ENCODE data around the gene KRTAP4-3.

DNA sequence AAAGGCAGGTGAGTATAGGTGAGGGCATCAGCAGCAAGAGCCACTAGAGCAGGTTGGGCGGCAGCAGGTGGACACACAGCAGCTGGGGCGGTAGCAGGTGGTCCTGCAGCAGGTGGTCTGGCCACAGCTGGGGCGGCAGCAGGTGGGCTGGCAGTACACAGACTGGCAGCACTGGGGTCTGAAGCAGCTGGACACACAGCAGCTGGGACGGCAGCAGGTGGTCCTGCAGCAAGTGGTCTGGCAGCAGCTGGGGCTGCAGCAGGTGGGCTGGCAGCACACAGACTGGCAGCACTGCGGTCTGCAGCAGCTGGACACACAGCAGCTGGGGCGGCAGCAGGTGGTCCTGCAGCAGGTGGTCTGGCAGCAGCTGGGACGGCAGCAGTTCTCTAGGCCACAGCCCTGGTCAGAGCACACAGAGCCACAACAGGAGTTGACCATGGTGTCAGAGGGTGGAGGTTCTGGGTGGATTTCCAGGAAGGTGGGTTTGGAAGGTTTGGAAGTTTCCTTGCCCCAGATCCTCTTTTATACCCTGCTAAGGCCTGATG lies 9.8 kb upstream of the KRTAP4-3 start, which contains the start of gene KRTAP4-2:
- TF ChIP-seq, protein P1, sequence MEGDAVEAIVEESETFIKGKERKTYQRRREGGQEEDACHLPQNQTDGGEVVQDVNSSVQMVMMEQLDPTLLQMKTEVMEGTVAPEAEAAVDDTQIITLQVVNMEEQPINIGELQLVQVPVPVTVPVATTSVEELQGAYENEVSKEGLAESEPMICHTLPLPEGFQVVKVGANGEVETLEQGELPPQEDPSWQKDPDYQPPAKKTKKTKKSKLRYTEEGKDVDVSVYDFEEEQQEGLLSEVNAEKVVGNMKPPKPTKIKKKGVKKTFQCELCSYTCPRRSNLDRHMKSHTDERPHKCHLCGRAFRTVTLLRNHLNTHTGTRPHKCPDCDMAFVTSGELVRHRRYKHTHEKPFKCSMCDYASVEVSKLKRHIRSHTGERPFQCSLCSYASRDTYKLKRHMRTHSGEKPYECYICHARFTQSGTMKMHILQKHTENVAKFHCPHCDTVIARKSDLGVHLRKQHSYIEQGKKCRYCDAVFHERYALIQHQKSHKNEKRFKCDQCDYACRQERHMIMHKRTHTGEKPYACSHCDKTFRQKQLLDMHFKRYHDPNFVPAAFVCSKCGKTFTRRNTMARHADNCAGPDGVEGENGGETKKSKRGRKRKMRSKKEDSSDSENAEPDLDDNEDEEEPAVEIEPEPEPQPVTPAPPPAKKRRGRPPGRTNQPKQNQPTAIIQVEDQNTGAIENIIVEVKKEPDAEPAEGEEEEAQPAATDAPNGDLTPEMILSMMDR (IDR thresholded peaks at IDR 0.05), result no peak
- no peak for TF ChIP-seq EZH2 (IDR thresholded peaks at IDR 0.05)
